ENCODE results near the gene RELCH.

Gene RELCH

DNA sequence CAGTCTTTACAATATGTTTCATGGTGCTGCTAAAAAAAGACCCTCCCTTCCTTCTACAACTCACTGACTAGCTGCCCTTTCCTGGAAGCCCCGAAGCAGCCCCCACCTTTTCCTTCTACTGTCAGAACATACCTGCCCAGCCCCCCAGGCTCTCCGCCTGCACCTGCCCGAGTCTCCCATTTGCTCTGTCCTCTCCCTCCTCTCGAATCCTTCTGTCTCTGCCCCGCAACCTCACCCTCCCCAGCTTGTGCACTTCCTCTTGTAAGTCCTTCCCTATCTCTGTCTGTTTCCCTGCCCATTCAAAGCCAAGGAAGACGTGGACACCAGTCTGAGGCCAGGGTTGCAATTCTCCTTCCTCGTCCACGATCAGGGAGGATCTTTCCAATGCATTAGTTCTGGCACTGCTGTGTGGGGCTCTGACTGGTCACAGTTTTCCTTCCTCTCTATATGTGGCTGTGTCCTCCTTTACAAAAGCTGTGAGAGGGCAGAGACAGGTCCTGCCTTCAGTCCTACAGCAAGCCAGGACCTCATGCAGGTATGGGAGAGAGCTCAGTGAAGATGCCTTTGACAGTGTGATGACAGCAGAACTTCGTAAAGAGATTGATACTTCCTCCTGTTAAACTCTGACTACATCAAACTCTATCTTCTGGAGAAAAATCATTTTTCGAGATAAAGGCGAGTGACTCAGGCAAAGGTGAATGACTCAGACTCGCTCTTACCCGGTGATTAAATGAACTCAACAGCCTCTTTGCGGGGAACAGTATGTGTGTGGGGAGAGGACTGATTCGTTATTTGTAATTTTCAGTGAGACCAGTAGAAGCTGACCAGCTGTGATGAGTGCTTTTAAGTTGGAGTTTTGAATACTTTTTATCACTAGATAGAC lies 152.3 kb downstream of the RELCH start:
- no peak for DNase-seq (ENCODE audit: low read depth in 2 of 2)

- DNase-seq (ENCODE audit: low read depth in 2 of 2), result no peak
These were observed 153.9 kb downstream of the RELCH start for GRCh38 chr18:62340996-62341395.

DNA sequence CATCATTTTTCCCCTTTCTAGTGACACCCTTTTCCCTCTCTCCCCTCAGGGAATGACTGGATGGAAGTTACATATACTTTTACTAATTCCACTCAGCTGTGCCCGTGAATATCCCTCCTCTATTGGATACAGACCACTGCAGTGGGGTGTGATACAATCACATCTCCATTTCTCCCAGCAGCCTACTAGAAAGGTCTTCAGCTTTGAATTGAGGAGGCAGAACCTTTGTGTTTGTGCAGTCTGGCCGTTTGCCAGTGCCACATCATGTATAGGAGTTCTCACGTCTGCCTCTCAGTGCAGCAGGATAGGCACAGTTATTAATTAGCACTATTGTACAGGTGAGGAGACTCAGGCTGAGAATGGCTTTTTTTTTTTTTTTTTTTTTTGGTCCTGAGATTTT lies 154.4 kb downstream of the RELCH start:
- no peak for DNase-seq (ENCODE audit: low read depth in 2 of 2)

DNA sequence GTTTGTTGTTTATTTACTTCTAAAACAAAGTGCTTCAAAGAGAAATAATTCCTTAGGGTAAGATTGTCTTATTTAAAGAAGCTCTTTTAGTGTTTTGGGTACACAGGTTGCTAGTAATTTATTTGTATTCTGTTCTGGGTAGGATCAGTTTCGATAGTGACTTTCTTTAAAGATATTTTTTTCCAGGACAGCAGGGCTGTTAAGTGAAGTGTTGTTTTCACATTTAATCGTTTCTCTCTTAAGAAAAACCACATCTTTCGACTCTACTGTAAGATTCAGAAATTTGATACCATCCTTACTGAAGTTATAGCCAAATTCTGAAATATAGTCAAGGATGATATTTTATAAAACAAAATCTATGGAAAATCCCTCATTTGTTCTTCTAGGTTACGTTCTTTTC lies 155.8 kb downstream of the RELCH start:
- no peak for DNase-seq (ENCODE audit: low read depth in 2 of 2)

DNA sequence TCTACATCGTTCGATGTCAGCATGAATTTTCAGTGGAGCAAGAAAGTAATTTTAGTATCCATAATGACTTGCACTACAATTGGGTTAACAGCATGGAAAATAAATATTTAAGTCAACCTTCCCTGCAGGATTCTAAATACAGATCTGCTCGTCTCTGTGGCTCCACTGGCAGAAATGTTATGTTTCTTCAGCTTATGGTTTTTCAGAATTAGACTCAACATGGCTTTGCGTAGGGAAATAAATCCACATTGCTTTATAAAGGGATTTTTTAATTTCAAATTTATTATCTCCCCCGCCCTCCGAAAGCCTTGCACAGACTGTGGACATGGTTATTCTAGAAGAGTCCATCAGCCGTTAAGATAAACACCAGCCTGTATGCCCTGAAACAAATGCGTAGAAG lies 156.3 kb downstream of the RELCH start:
- DNase-seq (ENCODE audit: low read depth in 2 of 2), result no peak

GRCh38 chr18:62345909-62346308 lies 158.9 kb downstream of the RELCH start:
- no peak for DNase-seq (ENCODE audit: low read depth in 2 of 2)

GRCh38 chr18:62346333-62347088 lies 159.5 kb downstream of the RELCH start:
- no peak for DNase-seq (ENCODE audit: low read depth in 2 of 2)

DNA sequence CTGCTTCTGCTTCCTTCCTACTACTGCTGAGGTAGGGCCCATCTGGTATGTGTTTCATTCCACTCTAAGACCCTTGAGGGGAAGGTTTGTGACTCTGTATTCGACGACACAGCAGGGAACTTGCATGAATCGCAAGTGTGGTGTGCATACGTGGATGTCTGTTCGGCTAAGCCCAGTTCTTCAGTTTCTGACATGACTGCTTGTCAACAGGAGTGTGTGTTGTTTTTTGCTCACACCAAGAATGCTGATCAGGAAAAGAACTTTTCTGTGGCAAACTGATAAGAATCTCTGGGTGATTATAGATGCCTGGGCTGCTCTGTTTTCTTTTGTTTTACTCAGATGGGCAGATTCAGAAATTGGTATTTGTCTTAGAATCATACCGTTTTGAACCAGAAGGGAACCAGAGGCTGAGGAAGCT lies 160.0 kb downstream of the RELCH start:
- DNase-seq (ENCODE audit: low read depth in 2 of 2), result no peak

GRCh38 chr18:62348474-62348873 lies 161.4 kb downstream of the RELCH start:
- DNase-seq (ENCODE audit: low read depth in 2 of 2), result no peak

DNA sequence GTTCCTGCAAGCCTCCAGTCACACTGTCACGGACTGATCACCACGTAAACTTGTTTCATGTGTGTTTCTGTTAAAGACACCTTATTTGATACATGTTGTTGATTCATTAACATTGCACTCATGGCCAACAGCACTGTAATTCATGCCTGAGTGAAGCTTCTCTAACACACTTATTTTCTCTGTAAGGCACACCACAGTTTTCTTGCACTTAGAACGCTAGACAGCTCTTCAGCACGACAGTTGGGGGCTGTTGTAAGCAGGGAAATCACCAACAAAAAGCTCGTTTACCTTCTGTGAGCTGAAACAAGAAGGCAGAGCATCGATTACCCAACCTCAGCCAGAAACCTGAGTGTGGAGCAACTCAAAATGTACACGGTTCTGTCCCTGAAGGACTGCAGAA lies 166.1 kb downstream of the RELCH start:
- no peak for DNase-seq (ENCODE audit: low read depth in 2 of 2)

GRCh38 chr18:62354151-62354550 lies 167.1 kb downstream of the RELCH start:
- no peak for DNase-seq (ENCODE audit: low read depth in 2 of 2)

DNA sequence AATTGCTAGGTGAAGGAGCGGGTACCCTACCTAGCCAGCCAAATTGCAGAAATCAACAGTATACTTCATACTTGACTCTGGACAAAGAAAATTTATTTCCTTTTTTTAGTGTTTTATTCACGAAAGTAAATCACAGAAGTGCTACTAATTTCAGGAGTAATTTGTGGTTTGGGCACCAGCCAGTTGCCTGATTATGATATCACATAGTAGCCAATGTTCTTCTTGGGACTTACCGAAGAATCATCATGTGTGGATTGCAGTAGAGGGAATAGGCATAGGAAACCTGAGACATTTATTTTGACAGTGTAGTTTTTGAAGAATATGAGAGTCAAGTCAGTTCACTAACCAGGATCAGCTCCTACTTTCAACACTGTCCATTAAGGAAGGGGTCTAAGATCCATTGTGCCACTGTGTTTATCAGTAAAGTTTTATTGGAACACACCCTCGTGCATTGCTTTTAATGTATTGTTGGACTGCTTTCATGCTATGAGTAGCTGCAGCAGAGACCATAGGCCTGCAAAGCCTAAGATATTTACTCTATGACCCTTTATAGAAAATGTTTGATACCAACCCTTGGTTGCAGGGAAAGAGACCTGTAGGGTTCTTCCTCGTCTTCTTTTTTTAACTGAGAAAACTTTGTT lies 170.1 kb downstream of the RELCH start:
- DNase-seq (ENCODE audit: low read depth in 2 of 2), result no peak

Measured in stimulated activated CD4-positive, alpha-beta T cell treated with anti-CD3 and anti-CD28 coated beads, Interleukin-12 subunit alpha, Interleukin-12 subunit beta, amount 100 ng/mL, for 24 hours (primary cell).